Tongue (tissue), 2 donors: ENCODE results near the gene DAZAP1. TPM values are rescaled to one million over a fixed set of nuclear protein-coding genes. Genes with fewer than 3 reads are reported as not detected.

Source experiments
- DNase-seq: peaks from one replicate; pipeline ENCODE4 v3.0.0-alpha.2; 2015
- total RNA-seq: library from RNA; depleted of rRNA; stranded (reverse); fragments of >200 nt; gene quantifications from one replicate; pipeline ENCODE4 v1.2.3, GENCODE V29; 2014

DAZAP1 gene
- total RNA-seq, 1 donor from 2014 or later: 55.9 TPM

- no peak for DNase-seq
These were observed 52.1 kb downstream of the DAZAP1 start for GRCh38 chr19:1459479-1459878.

GRCh38 chr19:1460033-1460995, 52.9 kb downstream of the DAZAP1 start:
- no peak for DNase-seq

GRCh38 chr19:1461862-1462261, 54.5 kb downstream of the DAZAP1 start:
- DNase-seq: no peak

GRCh38 chr19:1465191-1466016, 58.0 kb downstream of the DAZAP1 start:
- DNase-seq: peak; percentile 58

GRCh38 chr19:1466018-1466460, 58.7 kb downstream of the DAZAP1 start:
- no peak for DNase-seq

GRCh38 chr19:1466461-1467214, 59.3 kb downstream of the DAZAP1 start:
- DNase-seq: no peak

GRCh38 chr19:1467215-1467489, 59.8 kb downstream of the DAZAP1 start:
- no peak for DNase-seq

GRCh38 chr19:1467490-1468273, 60.3 kb downstream of the DAZAP1 start:
- DNase-seq: no peak

- no peak for DNase-seq
These were observed 61.0 kb downstream of the DAZAP1 start for GRCh38 chr19:1468274-1468820.

- no peak for DNase-seq
These were observed 61.5 kb downstream of the DAZAP1 start for GRCh38 chr19:1468821-1469254.

GRCh38 chr19:1469255-1470054, 62.1 kb downstream of the DAZAP1 start:
- DNase-seq: no peak

GRCh38 chr19:1470055-1470304, 62.6 kb downstream of the DAZAP1 start:
- no peak for DNase-seq

GRCh38 chr19:1470305-1471009, 63.1 kb downstream of the DAZAP1 start:
- peak; percentile 54 for DNase-seq

- DNase-seq: no peak
These were observed 63.7 kb downstream of the DAZAP1 start for GRCh38 chr19:1471010-1471514.

- DNase-seq: no peak
These were observed 64.3 kb downstream of the DAZAP1 start for GRCh38 chr19:1471515-1472160.

- DNase-seq: no peak
These were observed 65.1 kb downstream of the DAZAP1 start for GRCh38 chr19:1472231-1473084.

- DNase-seq: no peak
These were observed 65.9 kb downstream of the DAZAP1 start for GRCh38 chr19:1473085-1473851.
